Measurements from ENCODE around the gene NEDD9.

GRCh38 chr6:11223286-11223864, 9.1 kb downstream of the NEDD9 start:
- no peak for TF ChIP-seq CTCF (IDR thresholded peaks at IDR 0.05; ENCODE audit: low read length)
- TF ChIP-seq EZH2phosphoT487 (IDR thresholded peaks at IDR 0.05; ENCODE audit: low read length) = no peak
- TF ChIP-seq EZH2 (optimal IDR thresholded peaks at IDR 0.05; ENCODE audit: low read depth, low read length) = no peak

Data from MM.1S (cell line).